Trophoblast cell (in vitro differentiated cells and primary cell): ENCODE results near the gene TTLL11.

ENCODE experiments used
- DNase-seq, 2 donors: peaks; one replicate each; pipeline ENCODE4 v3.0.0-alpha.2; 2016
- H2AFZ ChIP-seq: 2 replicates; pipeline ENCODE4 v1.6.1; 2013; ENCODE audit warnings: low read length, moderate library complexity, mild to moderate bottlenecking; ENCODE audit not compliant: insufficient read depth, poor library complexity
- H2AK5ac ChIP-seq: 2 replicates; pipeline ENCODE4 v1.6.1; 2013; ENCODE audit warnings: mild to moderate bottlenecking, low read length
- H2BK120ac ChIP-seq: 2 replicates; pipeline ENCODE4 v1.6.1; 2013; ENCODE audit warnings: low read length, mild to moderate bottlenecking, moderate library complexity; ENCODE audit not compliant: insufficient read depth, poor library complexity
- H2BK12ac ChIP-seq: 2 replicates; pipeline ENCODE4 v1.6.1; 2013; ENCODE audit warnings: mild to moderate bottlenecking, low read length, moderate library complexity
- H2BK5ac ChIP-seq: 2 replicates; pipeline ENCODE4 v1.6.1; 2013; ENCODE audit warnings: low read length, low read depth, moderate library complexity, mild to moderate bottlenecking; ENCODE audit not compliant: poor library complexity
- H3K14ac ChIP-seq: 2 replicates; pipeline ENCODE4 v1.6.1; 2013; ENCODE audit warnings: mild to moderate bottlenecking, low read length
- H3K18ac ChIP-seq: 2 replicates; pipeline ENCODE4 v1.6.1; 2013; ENCODE audit warnings: mild to moderate bottlenecking, low read length
- H3K23ac ChIP-seq: 2 replicates; pipeline ENCODE4 v1.6.1; 2013; ENCODE audit warnings: low read length
- H3K27ac ChIP-seq: 2 replicates; pipeline ENCODE4 v1.5.1; 2013; ENCODE audit warnings: low read depth, mild to moderate bottlenecking, inconsistent platforms, low read length, moderate library complexity
- H3K27me3 ChIP-seq: 2 replicates; pipeline ENCODE4 v1.6.1; 2013; ENCODE audit warnings: inconsistent platforms, mild to moderate bottlenecking, low read length, moderate library complexity; ENCODE audit not compliant: insufficient read depth
- H3K36me3 ChIP-seq, 2 experiments: 1 replicate in 1 of 2; 2 replicates in 1 of 2; pipeline ENCODE4 v1.6.1; 2013; ENCODE audit warnings: low read length in 2 of 2, mild to moderate bottlenecking in 2 of 2, moderate library complexity in 1 of 2; ENCODE audit not compliant: insufficient read depth in 2 of 2, control insufficient read depth in 1 of 2
- H3K4ac ChIP-seq: 2 replicates; pipeline ENCODE4 v1.6.1; 2013; ENCODE audit warnings: low read depth, mild to moderate bottlenecking, low read length, moderate library complexity
- H3K4me1 ChIP-seq, 2 experiments: 1 replicate in 1 of 2; 2 replicates in 1 of 2; pipeline ENCODE4 v1.6.1; 2013; ENCODE audit warnings: low read length in 2 of 2, mild to moderate bottlenecking in 2 of 2, moderate library complexity in 1 of 2; ENCODE audit not compliant: insufficient read depth in 2 of 2, control insufficient read depth in 1 of 2
- H3K4me2 ChIP-seq: 2 replicates; pipeline ENCODE4 v1.6.1; 2013; ENCODE audit warnings: inconsistent platforms, mild to moderate bottlenecking, low read length, moderate library complexity
- H3K4me3 ChIP-seq: 2 replicates; pipeline ENCODE4 v1.5.1; 2013; ENCODE audit warnings: mild to moderate bottlenecking, low read depth, low read length, inconsistent platforms
- H3K79me1 ChIP-seq: one replicate; pipeline ENCODE4 v1.6.1; 2013; ENCODE audit warnings: low read length
- H3K79me2 ChIP-seq: 2 replicates; pipeline ENCODE4 v1.6.1; 2013; ENCODE audit warnings: low read length, mild to moderate bottlenecking; ENCODE audit not compliant: control insufficient read depth, insufficient read depth, poor library complexity
- H3K9ac ChIP-seq: 2 replicates; pipeline ENCODE4 v1.6.1; 2013; ENCODE audit warnings: mild to moderate bottlenecking, low read length
- H3K9me3 ChIP-seq: 2 replicates; pipeline ENCODE4 v1.6.1; 2013; ENCODE audit warnings: low read depth, mild to moderate bottlenecking, control low read depth, inconsistent platforms, low read length; ENCODE audit not compliant: insufficient read depth
- H4K12ac ChIP-seq: 2 replicates; pipeline ENCODE4 v1.6.1; 2013; ENCODE audit warnings: low read depth, mild to moderate bottlenecking, low read length, moderate library complexity
- H4K8ac ChIP-seq: 2 replicates; pipeline ENCODE4 v1.6.1; 2013; ENCODE audit warnings: low read depth, mild to moderate bottlenecking, low read length, moderate library complexity
- H4K91ac ChIP-seq: one replicate; pipeline ENCODE4 v1.6.1; 2013; ENCODE audit warnings: low read depth, mild to moderate bottlenecking, low read length, moderate library complexity
- WGBS: extraction: QIAGEN DNeasy Blood & Tissue Kit; methylation state at CpG from one replicate; pipeline ENCODE4 v1.1.7; 2013; ENCODE audit warnings: missing lambda C conversion rate; ENCODE audit not compliant: insufficient read length, insufficient coverage; ENCODE audit errors: extremely low coverage; 5-methylcytosine and 5-hydroxymethylcytosine counted together

TTLL11 gene

GRCh38 chr9:121780177-121781040 lies 312.7 kb downstream of the TTLL11 start:
- Histone ChIP-seq H3K4me1 (peaks cover 12 to 15% of the 10 kb centered on the region in 2 experiments), H3K36me3 (peaks cover 56 to 60% of the 10 kb centered on the region in 2 experiments), H4K8ac (no peak overlapping the region), H2BK5ac (no peak overlapping the region), H3K79me2 (no peaks in the 10 kb centered on the region), H2BK120ac (no peak overlapping the region), H3K18ac (no peak overlapping the region), H2BK12ac (no peak overlapping the region), H3K4me3 (no peak overlapping the region), H3K4ac (no peak overlapping the region), H3K9me3 (peaks cover 5% of the 10 kb centered on the region), H3K79me1 (no peaks in the 10 kb centered on the region), H2AFZ (no peak overlapping the region), H3K27me3 (no peaks in the 10 kb centered on the region), H4K12ac (no peak overlapping the region), H3K23ac (no peak overlapping the region), H4K91ac (no peak overlapping the region), H2AK5ac (no peak overlapping the region), H3K14ac (no peak overlapping the region), H3K27ac (no peak overlapping the region), H3K9ac (no peak overlapping the region), H3K4me2 (no peak overlapping the region)
- DNase-seq, result no peak
- WGBS, result no CpG with 5 or more reads among the region's 17 CpGs

DNA sequence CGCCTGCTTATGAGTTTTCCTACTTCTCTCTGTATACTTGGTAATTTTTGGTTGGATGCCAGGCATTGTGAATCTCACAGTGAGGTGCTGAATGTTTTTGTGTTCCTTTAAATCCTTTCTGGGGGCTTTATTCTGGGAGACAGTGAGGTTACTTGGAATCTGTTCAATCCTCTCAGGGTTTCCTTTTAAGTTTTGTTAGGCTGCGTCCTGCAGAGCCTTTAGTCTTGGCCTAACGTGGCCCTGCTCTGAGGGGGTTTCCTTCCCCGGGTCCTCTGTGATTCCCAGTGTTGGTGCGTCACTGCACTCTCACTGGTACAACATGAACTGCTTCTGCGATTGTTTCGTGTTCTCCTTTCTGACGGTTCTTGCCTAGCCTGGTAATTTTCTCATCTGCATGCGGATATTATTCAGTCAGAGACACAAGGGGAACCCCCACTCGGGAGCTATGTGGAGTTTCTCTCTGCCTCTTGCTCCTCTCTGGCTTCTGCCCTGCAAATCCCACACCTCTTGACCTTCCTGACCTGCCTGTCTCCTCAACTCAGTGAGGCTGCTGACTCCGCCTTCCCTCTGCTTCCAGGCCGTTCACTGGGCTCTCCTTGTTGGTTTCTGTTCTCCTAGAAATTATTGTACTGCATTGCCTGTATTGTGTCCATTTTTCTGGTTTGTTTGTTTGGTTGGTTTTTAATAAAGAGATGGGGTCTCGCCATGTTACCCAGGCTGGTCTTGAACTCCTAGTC lies 313.6 kb downstream of the TTLL11 start:
- no peak overlapping the region for H4K8ac ChIP-seq
- H2BK5ac ChIP-seq, result no peak overlapping the region
- peaks cover 62 to 65% of the 10 kb centered on the region in 2 experiments for H3K36me3 ChIP-seq
- no peaks in the 10 kb centered on the region for H3K79me1 ChIP-seq
- H4K12ac ChIP-seq, result no peak overlapping the region
- no peak overlapping the region for H3K18ac ChIP-seq
- H3K9me3 ChIP-seq, result peaks cover 5% of the 10 kb centered on the region
- DNase-seq, result no peak
- no peak overlapping the region for H3K4me3 ChIP-seq
- no peak overlapping the region for H2BK120ac ChIP-seq
- H3K27ac ChIP-seq, result no peak overlapping the region
- H4K91ac ChIP-seq, result no peak overlapping the region
- peaks cover 9 to 12% of the 10 kb centered on the region in 2 experiments for H3K4me1 ChIP-seq
- H3K14ac ChIP-seq, result no peak overlapping the region
- H2AK5ac ChIP-seq, result no peak overlapping the region
- H2BK12ac ChIP-seq, result no peak overlapping the region
- H3K23ac ChIP-seq, result no peak overlapping the region
- no peak overlapping the region for H3K4ac ChIP-seq
- no peak overlapping the region for H2AFZ ChIP-seq
- H3K27me3 ChIP-seq, result no peaks in the 10 kb centered on the region
- no peak overlapping the region for H3K9ac ChIP-seq
- H3K79me2 ChIP-seq, result no peaks in the 10 kb centered on the region
- WGBS, result no CpG with 5 or more reads among the region's 13 CpGs
- no peak overlapping the region for H3K4me2 ChIP-seq

DNA sequence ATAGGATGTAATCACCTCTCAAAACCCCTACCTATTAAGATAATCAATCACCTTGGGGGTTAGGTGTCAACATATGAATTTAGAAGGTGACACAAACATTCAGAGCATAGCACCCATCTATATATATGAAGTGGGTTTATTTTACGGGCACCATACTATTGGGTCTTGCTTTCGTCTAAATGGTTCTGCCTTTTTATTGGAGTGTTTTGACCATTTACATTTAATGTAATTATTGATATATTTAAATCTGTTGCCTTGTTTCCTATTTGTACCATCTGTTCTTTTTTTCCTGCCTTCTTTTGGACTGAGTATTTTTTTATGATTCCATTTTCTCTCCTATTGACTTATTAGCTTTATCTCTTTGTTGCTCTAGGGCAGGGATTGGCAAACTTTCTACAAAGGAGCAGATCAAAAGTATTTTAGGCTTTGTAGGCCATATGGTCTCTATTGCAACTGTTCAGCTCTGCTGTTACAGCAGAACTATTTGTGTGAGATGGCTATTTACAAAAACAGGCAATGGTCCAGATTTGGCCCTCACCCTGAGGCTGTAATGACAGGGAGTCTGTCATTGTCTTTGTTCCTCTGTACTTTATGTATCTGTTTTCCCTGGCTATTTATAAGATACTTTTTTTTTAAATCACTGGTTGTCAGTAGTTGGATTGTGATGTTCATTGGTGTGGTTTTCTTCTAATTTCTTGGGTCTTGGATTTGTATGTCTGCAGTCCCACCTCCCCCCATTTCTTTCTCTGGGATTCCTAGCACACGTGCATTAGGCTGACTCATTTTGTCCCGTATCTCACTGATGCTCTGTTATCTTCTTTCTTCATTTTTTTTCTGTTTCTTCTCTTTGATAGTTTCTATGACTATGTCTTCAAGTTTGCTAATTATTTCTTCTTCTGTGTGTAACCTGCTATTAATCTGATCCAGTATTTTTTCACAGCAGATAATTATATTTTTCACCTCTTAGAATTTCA lies 314.6 kb downstream of the TTLL11 start:
- Histone ChIP-seq H3K4ac (no peak overlapping the region), H2AFZ (no peak overlapping the region), H3K36me3 (peaks cover 65 to 68% of the 10 kb centered on the region in 2 experiments), H3K79me2 (no peaks in the 10 kb centered on the region), H2BK12ac (no peak overlapping the region), H3K79me1 (no peaks in the 10 kb centered on the region), H4K12ac (no peak overlapping the region), H2AK5ac (no peak overlapping the region), H3K18ac (no peak overlapping the region), H3K27me3 (no peaks in the 10 kb centered on the region), H4K91ac (no peak overlapping the region), H3K23ac (no peak overlapping the region), H3K4me1 (peaks cover under 1 to 4% of the 10 kb centered on the region in 2 experiments), H3K27ac (no peak overlapping the region), H3K9ac (no peak overlapping the region), H2BK120ac (no peak overlapping the region), H3K9me3 (peaks cover 5% of the 10 kb centered on the region), H3K14ac (no peak overlapping the region), H3K4me3 (no peak overlapping the region), H2BK5ac (no peak overlapping the region), H3K4me2 (no peak overlapping the region), H4K8ac (no peak overlapping the region)
- WGBS, result no CpG with 5 or more reads among the region's 4 CpGs
- DNase-seq, result peak; percentile 60 to 74
